H1 (cell line): ENCODE measurements around the gene PDLIM4. TPM values are rescaled to one million over a fixed set of nuclear protein-coding genes. Genes with fewer than 3 reads are reported as not detected.

Source experiments
- CTCF ChIA-PET: fragments of 300-600 bp; sonication (Branson Sonifier 250); formaldehyde crosslinking; loops from one replicate; lab custom pipeline; 2021; ENCODE audit not compliant: partially characterized antibody; lab: Charles Lee
- POLR2A ChIA-PET: fragments of 300-600 bp; sonication (Branson Sonifier 250); formaldehyde crosslinking; loops from one replicate; lab custom pipeline; 2021; ENCODE audit warnings: inconsistent platforms; ENCODE audit not compliant: partially characterized antibody; lab: Charles Lee
- DNase-seq, 2 experiments: peaks; one replicate each; pipeline versions ENCODE4 v3.0.0 to v3.0.0-alpha.2; 2010 to 2022; ENCODE audit warnings: low spot score in 2 of 2, low read depth in 1 of 2, mixed read lengths in 1 of 2
- FAIRE-seq: peaks from 2 replicates; lab custom pipeline; 2011; peaks lifted over from hg19 to GRCh38; lab: Jason Lieb, UNC
- H2AFZ ChIP-seq: 2 replicates; pipeline ENCODE4 v1.8.1; 2012; ENCODE audit warnings: low read length, inconsistent platforms
- H2AK5ac ChIP-seq: 2 replicates; pipeline ENCODE4 v1.6.1; 2013; ENCODE audit warnings: low read depth, low read length
- H2BK120ac ChIP-seq: replicated peaks from 2 replicates; pipeline ENCODE3; 2013; ENCODE audit warnings: low read depth, low read length, inconsistent platforms
- H2BK12ac ChIP-seq: 2 replicates; pipeline ENCODE4 v1.6.1; 2013; ENCODE audit warnings: low read depth, low read length
- H2BK15ac ChIP-seq: 2 replicates; pipeline ENCODE4 v1.6.1; 2013; ENCODE audit warnings: low read length
- H2BK20ac ChIP-seq: 2 replicates; pipeline ENCODE4 v1.6.1; 2013; ENCODE audit warnings: low read length
- H2BK5ac ChIP-seq: 2 replicates; pipeline ENCODE4 v1.6.1; 2013; ENCODE audit warnings: low read depth, low read length
- H3K14ac ChIP-seq: 2 replicates; pipeline ENCODE4 v1.6.1; 2013; ENCODE audit warnings: inconsistent platforms; ENCODE audit not compliant: insufficient read length
- H3K18ac ChIP-seq: 2 replicates; pipeline ENCODE4 v1.6.1; 2013; ENCODE audit warnings: low read length; ENCODE audit errors: extremely low read depth
- H3K23ac ChIP-seq: 2 replicates; pipeline ENCODE4 v1.6.1; 2013; ENCODE audit warnings: inconsistent platforms; ENCODE audit not compliant: insufficient read length
- H3K23me2 ChIP-seq: 2 replicates; pipeline ENCODE4 v1.6.1; 2013; ENCODE audit warnings: low read depth, low read length
- H3K27ac ChIP-seq: 2 replicates; pipeline ENCODE4 v1.6.1; 2011; ENCODE audit warnings: low read depth, low read length, inconsistent platforms
- H3K27me3 ChIP-seq, 4 experiments: replicated peaks in 1 of 4; 1 replicate in 1 of 4; 2 replicates in 3 of 4; pipeline versions ENCODE4 v1.6.1 to v1.8.1; 2011 to 2013; ENCODE audit warnings: low read length in 3 of 4, mild to moderate bottlenecking in 3 of 4, inconsistent platforms in 2 of 4, mixed read lengths in 2 of 4, moderate library complexity in 1 of 4; ENCODE audit not compliant: control insufficient read depth in 3 of 4, insufficient read depth in 3 of 4; ENCODE audit errors: extremely low read depth in 1 of 4
- H3K36me3 ChIP-seq, 4 experiments: 2 replicates each; pipeline versions ENCODE4 v1.6.1 to v1.8.1; 2011 to 2013; ENCODE audit warnings: mild to moderate bottlenecking in 4 of 4, low read length in 3 of 4, moderate library complexity in 2 of 4, control low read depth in 1 of 4, inconsistent platforms in 1 of 4; ENCODE audit not compliant: insufficient read depth in 4 of 4, control insufficient read depth in 2 of 4
- H3K4ac ChIP-seq: replicated peaks from 2 replicates; pipeline ENCODE3; 2013; ENCODE audit warnings: low read length, low read depth, mixed read lengths, inconsistent platforms; ENCODE audit not compliant: insufficient read length
- H3K4me1 ChIP-seq, 4 experiments: replicated peaks in 1 of 4; 1 replicate in 1 of 4; 2 replicates in 3 of 4; pipeline versions ENCODE4 v1.6.1 to v1.8.1; 2011 to 2013; ENCODE audit warnings: low read length in 3 of 4, inconsistent platforms in 2 of 4, mixed read lengths in 1 of 4; ENCODE audit not compliant: insufficient read depth in 4 of 4, control insufficient read depth in 3 of 4
- H3K4me2 ChIP-seq, 2 experiments: 2 replicates each; pipeline versions ENCODE4 v1.6.1 to v1.8.1; 2011 to 2013; ENCODE audit warnings: low read depth in 2 of 2, low read length in 2 of 2, control low read depth in 1 of 2, inconsistent platforms in 1 of 2, mild to moderate bottlenecking in 1 of 2; ENCODE audit not compliant: insufficient read depth in 1 of 2
- H3K4me3 ChIP-seq, 4 experiments: fragments of 200-600, 300-600 bp in 1 of 4; sonication (generic), shearing (Covaris generic), sonication (Bioruptor Twin) in 1 of 4; 2 replicates each; pipeline versions ENCODE4 v1.5.1 to v1.8.1; 2011 to 2016; ENCODE audit warnings: low read length in 4 of 4, low read depth in 3 of 4, control low read depth in 2 of 4, inconsistent platforms in 2 of 4, mild to moderate bottlenecking in 2 of 4, mixed read lengths in 1 of 4, moderate library complexity in 1 of 4; ENCODE audit not compliant: insufficient read depth in 2 of 4; ENCODE audit errors: extremely low read depth in 1 of 4
- H3K56ac ChIP-seq: replicated peaks from 2 replicates; pipeline ENCODE3; 2013; ENCODE audit warnings: low read depth, mild to moderate bottlenecking, mixed read lengths, low read length, inconsistent platforms; ENCODE audit not compliant: insufficient read length
- H3K79me1 ChIP-seq: 2 replicates; pipeline ENCODE4 v1.6.1; 2013; ENCODE audit warnings: low read depth, low read length, control low read depth
- H3K79me2 ChIP-seq, 2 experiments: 2 replicates each; pipeline versions ENCODE4 v1.6.1 to v1.8.1; 2012 to 2013; ENCODE audit warnings: low read length in 2 of 2, mild to moderate bottlenecking in 2 of 2, inconsistent platforms in 1 of 2; ENCODE audit not compliant: insufficient read depth in 2 of 2, control insufficient read depth in 1 of 2
- H3K9ac ChIP-seq, 4 experiments: replicated peaks in 1 of 4; 1 replicate in 1 of 4; 2 replicates in 3 of 4; pipeline versions ENCODE4 v1.6.1 to v1.8.1; 2011 to 2013; ENCODE audit warnings: low read depth in 3 of 4, low read length in 3 of 4, control low read depth in 2 of 4, mild to moderate bottlenecking in 2 of 4, moderate library complexity in 2 of 4, inconsistent platforms in 1 of 4; ENCODE audit errors: extremely low read depth in 1 of 4
- H3K9me3 ChIP-seq, 2 experiments: 2 replicates each; pipeline versions ENCODE4 v1.6.1 to v1.8.1; 2012 to 2013; ENCODE audit warnings: mild to moderate bottlenecking in 2 of 2, moderate library complexity in 2 of 2, control low read depth in 1 of 2, inconsistent platforms in 1 of 2, low read depth in 1 of 2, low read length in 1 of 2, mixed read lengths in 1 of 2; ENCODE audit not compliant: insufficient read depth in 2 of 2
- H4K20me1 ChIP-seq, 2 experiments: replicated peaks in 1 of 2; 2 replicates each; pipeline versions ENCODE3 to v1.8.1; 2011 to 2013; ENCODE audit warnings: inconsistent platforms in 2 of 2, low read length in 2 of 2, mild to moderate bottlenecking in 1 of 2; ENCODE audit not compliant: insufficient read depth in 2 of 2, control insufficient read depth in 1 of 2
- H4K5ac ChIP-seq: 2 replicates; pipeline ENCODE4 v1.6.1; 2013; ENCODE audit warnings: low read length, low read depth, mixed read lengths, inconsistent platforms; ENCODE audit not compliant: insufficient read length
- H4K8ac ChIP-seq: 2 replicates; pipeline ENCODE4 v1.8.0; 2013; ENCODE audit warnings: mild to moderate bottlenecking, moderate library complexity, low read length, inconsistent platforms; ENCODE audit not compliant: insufficient read depth; ENCODE audit errors: extremely low read depth
- H4K91ac ChIP-seq: replicated peaks from 2 replicates; pipeline ENCODE3; 2013; ENCODE audit warnings: low read length, mixed read lengths, inconsistent platforms; ENCODE audit not compliant: insufficient read length
- JUND ChIP-seq: IDR thresholded peaks from 2 replicates; pipeline ENCODE4 v1.6.1; 2011; ENCODE audit warnings: mild to moderate bottlenecking, improper control_type of control experiment, low read length
- NRF1 ChIP-seq: IDR thresholded peaks from 2 replicates; pipeline ENCODE4 v1.6.1; 2011; ENCODE audit warnings: mild to moderate bottlenecking, low read depth, low read length, improper control_type of control experiment
- SAP30 ChIP-seq: fragments of 300-600 bp; sonication (generic); IDR thresholded peaks from 2 replicates; pipeline ENCODE4 v1.7.1; 2012; ENCODE audit warnings: low read length, moderate library complexity, mild to moderate bottlenecking, inconsistent platforms; ENCODE audit not compliant: insufficient read depth, insufficient replicate concordance
- SIN3A ChIP-seq, 2 experiments: IDR thresholded peaks in 1 of 2; conservative IDR thresholded peaks in 1 of 2; 2 replicates each; pipeline ENCODE4 v1.6.1; 2011 to 2012; ENCODE audit warnings: low read length in 2 of 2, improper control_type of control experiment in 1 of 2, low read depth in 1 of 2, mild to moderate bottlenecking in 1 of 2
- WGBS, 2 experiments: shearing (Covaris generic) in 1 of 2; methylation state at CpG; one replicate each; pipeline versions ENCODE4 v1.1.6 to v1.1.7; 2013 to 2015; ENCODE audit warnings: low lambda C conversion rate in 2 of 2, mixed read lengths in 2 of 2, inconsistent platforms in 1 of 2, low coverage in 1 of 2, missing lambda C conversion rate in 1 of 2; ENCODE audit not compliant: insufficient replicate concordance in 2 of 2, insufficient coverage in 1 of 2, insufficient read length in 1 of 2; ENCODE audit errors: extremely low coverage in 1 of 2, missing lambda C conversion rate in 1 of 2; 5-methylcytosine and 5-hydroxymethylcytosine counted together
- polyA plus RNA-seq, 7 experiments: library from polyadenylated mRNA; depleted of rRNA in 3 of 7; stranded (reverse) in 5 of 7; unstranded in 2 of 7; fragments of >200 nt in 5 of 7; fragments of 200-250 nt in 2 of 7; gene quantifications; 1 replicate in 5 of 7; 2 replicates in 1 of 7; 4 replicates in 1 of 7; pipeline versions ENCODE4 v1.2.1 to v1.2.3, GENCODE V29; 2011 to 2013; ENCODE audit warnings: missing spikeins in 2 of 7, mixed read lengths in 2 of 7
- total RNA-seq: library from RNA; stranded (reverse); fragmentation: NEBNext Ultra II Directional; extraction: Animal tissue kit (Norgen Biotek cat#: 25700); gene quantifications from 2 replicates; pipeline ENCODE4 v1.2.1, GENCODE V29; 2021

PDLIM4 gene
- total and polyA plus RNA-seq, 2 of the 8 experiments (the other 6 are each of a cell fraction or from before 2014, with no cell fraction given): 10.7 to 29.1 TPM

- no peak for FAIRE-seq
- TF ChIP-seq JUND (no peak), SIN3A (conservative IDR thresholded peaks at IDR 0.05 in 1 of 2, IDR thresholded peaks at IDR 0.05 in 1 of 2; ENCODE audit: low read depth in 1 of 2, low read length in 2 of 2) (no peak), NRF1 (no peak), SAP30 (no peak)
Observed at GRCh38 chr5:132300577-132301343, 43.3 kb downstream of the PDLIM4 start.

More at GRCh38 chr5:132300577-132301343, 43.3 kb downstream of the PDLIM4 start:
- H3K14ac ChIP-seq: no peak overlapping the region
- no peak overlapping the region for H3K56ac ChIP-seq
- no peak overlapping the region for H2AK5ac ChIP-seq
- H3K9ac ChIP-seq: no peak overlapping the region
- no peak overlapping the region for H3K4me2 ChIP-seq
- no peak for DNase-seq
- no peak overlapping the region for H4K5ac ChIP-seq
- no peak overlapping the region for H2BK120ac ChIP-seq
- no peak overlapping the region for H3K27ac ChIP-seq
- H3K4ac ChIP-seq: no peak overlapping the region
- no peak overlapping the region for H4K91ac ChIP-seq
- WGBS, 2 experiments: 86% methylated on average over 6 of the region's 6 CpGs; no CpG with 5 or more reads in 1 of the 2 experiments
- no peak overlapping the region for H2BK12ac ChIP-seq
- ChIA-PET POLR2A (no interaction called here), CTCF (interaction anchor here (0.6 to 1.2 kb wide), 8 partner anchors 9 to 1584 kb away, joined by 3 read pairs; no protein-coding TSS in a partner anchor)
- no peak overlapping the region for H2BK20ac ChIP-seq
- no peaks in the 10 kb centered on the region for H3K23me2 ChIP-seq
- H3K4me3 ChIP-seq: no peak overlapping the region
- H4K20me1 ChIP-seq: no peaks in the 10 kb centered on the region
- no peak overlapping the region for H3K18ac ChIP-seq
- H3K23ac ChIP-seq: no peak overlapping the region
- H3K27me3 ChIP-seq: peaks cover 0 to 5% (median 2%) of the 10 kb centered on the region in 4 experiments; a peak in 6 of 7 replicates
- no peak overlapping the region; the same call in 1 of the 2 replicates for H4K8ac ChIP-seq
- no peak overlapping the region for H2BK15ac ChIP-seq
- H3K36me3 ChIP-seq: no peaks in the 10 kb centered on the region
- no peak overlapping the region for H2AFZ ChIP-seq
- no peaks in the 10 kb centered on the region for H3K9me3 ChIP-seq
- H2BK5ac ChIP-seq: no peak overlapping the region
- H3K79me1 ChIP-seq: no peaks in the 10 kb centered on the region
- peaks cover 0 to 2% (median 0%) of the 10 kb centered on the region in 4 experiments; a peak in 1 of 7 replicates for H3K4me1 ChIP-seq
- no peaks in the 10 kb centered on the region for H3K79me2 ChIP-seq
